HEK293 (cell line): ENCODE measurements around the gene AK3.

Source experiments
- GLI2 ChIP-seq: fragments of 450-650 bp; formaldehyde crosslinking; IDR thresholded peaks from 2 replicates; pipeline ENCODE4; 2017; ENCODE audit warnings: missing biosample characterization, missing genetic modification characterization, low read depth, borderline replicate concordance
- KLF1 ChIP-seq: fragments of 450-650 bp; formaldehyde crosslinking; IDR thresholded peaks from 2 replicates; pipeline ENCODE4 v1.5.1; 2016; ENCODE audit warnings: missing biosample characterization, missing genetic modification characterization
- PRDM1 ChIP-seq: fragments of 450-650 bp; formaldehyde crosslinking; IDR thresholded peaks from 2 replicates; pipeline ENCODE4; 2016; ENCODE audit warnings: missing biosample characterization, missing genetic modification characterization
- ZEB2 ChIP-seq: fragments of 450-650 bp; formaldehyde crosslinking; IDR thresholded peaks from 2 replicates; pipeline ENCODE4 v1.5.1; 2016; ENCODE audit warnings: missing biosample characterization, missing genetic modification characterization
- ZFP3 ChIP-seq: fragments of 450-650 bp; formaldehyde crosslinking; IDR thresholded peaks from 2 replicates; pipeline ENCODE4 v1.5.1; 2016; ENCODE audit warnings: low read depth, missing biosample characterization, missing genetic modification characterization
- ZNF274 ChIP-seq, 2 experiments: fragments of 200-500 bp in 1 of 2; fragments of 450-650 bp in 1 of 2; sonication (Bioruptor generic) in 1 of 2; formaldehyde crosslinking in 1 of 2; IDR thresholded peaks; 2 replicates each; pipeline versions ENCODE4 v1.5.1 to v1.6.1; 2014 to 2016; ENCODE audit warnings: borderline replicate concordance in 1 of 2, inconsistent platforms in 1 of 2, low read length in 1 of 2, missing biosample characterization in 1 of 2, missing genetic modification characterization in 1 of 2
- ZNF366 ChIP-seq: fragments of 450-650 bp; formaldehyde crosslinking; conservative IDR thresholded peaks from 2 replicates; pipeline ENCODE4 v1.5.1; 2016; ENCODE audit warnings: missing biosample characterization, missing genetic modification characterization
- ZNF423 ChIP-seq: fragments of 450-650 bp; formaldehyde crosslinking; IDR thresholded peaks from 2 replicates; pipeline ENCODE4 v1.5.1; 2016; ENCODE audit warnings: missing biosample characterization, missing genetic modification characterization
- ZNF558 ChIP-seq: fragments of 450-650 bp; formaldehyde crosslinking; IDR thresholded peaks from 2 replicates; pipeline ENCODE4 v1.5.1; 2016; ENCODE audit warnings: missing biosample characterization, missing genetic modification characterization
- TF ChIP-seq, protein P1 (sequence below): fragments of 450-650 bp; formaldehyde crosslinking; IDR thresholded peaks from 2 replicates; pipeline ENCODE4 v1.5.1; 2016; ENCODE audit warnings: missing biosample characterization, missing genetic modification characterization

DNA sequence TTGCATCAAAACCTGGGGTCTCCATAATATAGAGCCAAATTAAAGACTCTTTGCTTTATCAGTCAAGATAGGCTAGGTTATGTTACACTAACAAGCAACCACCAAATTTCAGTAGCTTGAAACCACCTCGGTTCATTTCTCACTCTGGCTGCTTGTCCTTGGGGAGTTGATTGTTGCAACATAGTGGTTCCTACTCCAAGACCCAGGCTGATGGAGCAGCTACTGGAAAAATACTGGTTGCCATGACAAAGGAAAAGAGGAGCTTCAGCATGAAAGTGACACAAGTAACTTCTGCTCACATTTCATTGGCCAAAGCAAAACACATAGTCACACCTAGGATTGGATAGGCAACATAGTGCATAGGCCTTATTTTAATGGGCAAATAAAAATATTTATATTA, 33.2 kb upstream of the AK3 start:
- no peak for TF ChIP-seq ZFP3 (tag by site-specific recombination)
- TF ChIP-seq, protein P1, sequence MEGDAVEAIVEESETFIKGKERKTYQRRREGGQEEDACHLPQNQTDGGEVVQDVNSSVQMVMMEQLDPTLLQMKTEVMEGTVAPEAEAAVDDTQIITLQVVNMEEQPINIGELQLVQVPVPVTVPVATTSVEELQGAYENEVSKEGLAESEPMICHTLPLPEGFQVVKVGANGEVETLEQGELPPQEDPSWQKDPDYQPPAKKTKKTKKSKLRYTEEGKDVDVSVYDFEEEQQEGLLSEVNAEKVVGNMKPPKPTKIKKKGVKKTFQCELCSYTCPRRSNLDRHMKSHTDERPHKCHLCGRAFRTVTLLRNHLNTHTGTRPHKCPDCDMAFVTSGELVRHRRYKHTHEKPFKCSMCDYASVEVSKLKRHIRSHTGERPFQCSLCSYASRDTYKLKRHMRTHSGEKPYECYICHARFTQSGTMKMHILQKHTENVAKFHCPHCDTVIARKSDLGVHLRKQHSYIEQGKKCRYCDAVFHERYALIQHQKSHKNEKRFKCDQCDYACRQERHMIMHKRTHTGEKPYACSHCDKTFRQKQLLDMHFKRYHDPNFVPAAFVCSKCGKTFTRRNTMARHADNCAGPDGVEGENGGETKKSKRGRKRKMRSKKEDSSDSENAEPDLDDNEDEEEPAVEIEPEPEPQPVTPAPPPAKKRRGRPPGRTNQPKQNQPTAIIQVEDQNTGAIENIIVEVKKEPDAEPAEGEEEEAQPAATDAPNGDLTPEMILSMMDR (tag by site-specific recombination), result no peak
- TF ChIP-seq ZEB2 (tag by site-specific recombination), result no peak
- TF ChIP-seq KLF1 (tag by site-specific recombination), result no peak
- no peak for TF ChIP-seq ZNF274 (IDR thresholded peaks at IDR 0.05; ENCODE audit: low read length)
- TF ChIP-seq ZNF274 (tag by site-specific recombination; IDR thresholded peaks at IDR 0.05; ENCODE audit: borderline replicate concordance), result no peak
- no peak for TF ChIP-seq GLI2
- no peak for TF ChIP-seq ZNF366 (tag by site-specific recombination)
- TF ChIP-seq ZNF558 (tag by site-specific recombination), result no peak
- TF ChIP-seq ZNF423, result no peak
- TF ChIP-seq PRDM1, result no peak
